Skeletal muscle satellite cell (primary cell): ENCODE results near the gene ANO1.

Experiments used
- H3K27me3 ChIP-seq: 2 replicates; pipeline ENCODE4 v1.7.0; 2013; ENCODE audit warnings: low read length; ENCODE audit not compliant: control insufficient read depth, insufficient read depth
- H3K36me3 ChIP-seq: 2 replicates; pipeline ENCODE4 v1.7.0; 2013; ENCODE audit warnings: mild to moderate bottlenecking, control low read depth, low read length; ENCODE audit not compliant: insufficient read depth
- H3K4me1 ChIP-seq: 2 replicates; pipeline ENCODE4 v1.7.0; 2013; ENCODE audit warnings: low read length; ENCODE audit not compliant: control insufficient read depth, insufficient read depth
- H3K4me2 ChIP-seq: 2 replicates; pipeline ENCODE4 v1.7.0; 2013; ENCODE audit warnings: mild to moderate bottlenecking, low read length
- H3K4me3 ChIP-seq: 2 replicates; pipeline ENCODE4 v1.7.0; 2013; ENCODE audit warnings: low read length
- H3K9ac ChIP-seq: 2 replicates; pipeline ENCODE4 v1.7.0; 2013; ENCODE audit warnings: mild to moderate bottlenecking, low read depth, low read length, moderate library complexity
- H3K9me3 ChIP-seq: replicated peaks from 2 replicates; pipeline ENCODE4 v1.7.0; 2013; ENCODE audit warnings: mild to moderate bottlenecking, control low read depth, low read length

Gene ANO1

GRCh38 chr11:70057080-70057479 is 21.0 kb upstream of the ANO1 start:
- H3K4me2 ChIP-seq: no peak overlapping the region
- no peak overlapping the region for H3K9ac ChIP-seq

GRCh38 chr11:70059971-70060370 is 18.1 kb upstream of the ANO1 start:
- peaks cover 22% of the 10 kb centered on the region for H3K27me3 ChIP-seq
- no peaks in the 10 kb centered on the region for H3K4me1 ChIP-seq
- no peak overlapping the region for H3K4me3 ChIP-seq
- H3K9ac ChIP-seq: no peak overlapping the region
- H3K9me3 ChIP-seq: no peaks in the 10 kb centered on the region
- H3K36me3 ChIP-seq: no peaks in the 10 kb centered on the region
- no peak overlapping the region for H3K4me2 ChIP-seq

More at GRCh38 chr11:70057080-70057479, 21.0 kb upstream of the ANO1 start:
- no peaks in the 10 kb centered on the region for H3K9me3 ChIP-seq
- no peaks in the 10 kb centered on the region for H3K4me1 ChIP-seq
- H3K36me3 ChIP-seq: no peaks in the 10 kb centered on the region
- peaks cover 12% of the 10 kb centered on the region for H3K27me3 ChIP-seq
- no peak overlapping the region for H3K4me3 ChIP-seq

GRCh38 chr11:70060611-70061293 is 17.4 kb upstream of the ANO1 start:
- Histone ChIP-seq H3K9me3 (no peaks in the 10 kb centered on the region), H3K4me1 (no peaks in the 10 kb centered on the region), H3K36me3 (no peaks in the 10 kb centered on the region), H3K4me3 (no peak overlapping the region), H3K9ac (no peak overlapping the region), H3K27me3 (peaks cover 22% of the 10 kb centered on the region), H3K4me2 (no peak overlapping the region)

GRCh38 chr11:70061734-70062133 is 16.4 kb upstream of the ANO1 start:
- Histone ChIP-seq H3K4me3 (no peak overlapping the region), H3K27me3 (peaks cover 22% of the 10 kb centered on the region), H3K4me1 (no peaks in the 10 kb centered on the region), H3K9me3 (no peaks in the 10 kb centered on the region), H3K36me3 (no peaks in the 10 kb centered on the region), H3K4me2 (no peak overlapping the region), H3K9ac (no peak overlapping the region)

- Histone ChIP-seq H3K4me2 (no peak overlapping the region), H3K4me1 (no peaks in the 10 kb centered on the region), H3K9ac (no peak overlapping the region), H3K36me3 (no peaks in the 10 kb centered on the region), H3K27me3 (peaks cover 25% of the 10 kb centered on the region), H3K9me3 (no peaks in the 10 kb centered on the region), H3K4me3 (no peak overlapping the region)
Observed at GRCh38 chr11:70063121-70063520, 15.0 kb upstream of the ANO1 start.

- Histone ChIP-seq H3K9me3 (no peaks in the 10 kb centered on the region), H3K4me3 (no peak overlapping the region), H3K9ac (no peak overlapping the region), H3K36me3 (no peaks in the 10 kb centered on the region), H3K4me1 (no peaks in the 10 kb centered on the region), H3K4me2 (no peak overlapping the region), H3K27me3 (peaks cover 29% of the 10 kb centered on the region)
Observed at GRCh38 chr11:70063555-70063954, 14.6 kb upstream of the ANO1 start.

GRCh38 chr11:70064008-70064725 is 13.9 kb upstream of the ANO1 start:
- Histone ChIP-seq H3K4me3 (no peak overlapping the region), H3K4me1 (no peaks in the 10 kb centered on the region), H3K4me2 (no peak overlapping the region), H3K9me3 (no peaks in the 10 kb centered on the region), H3K9ac (no peak overlapping the region), H3K27me3 (peaks cover 35% of the 10 kb centered on the region), H3K36me3 (no peaks in the 10 kb centered on the region)

- H3K9ac ChIP-seq: no peak overlapping the region
- no peaks in the 10 kb centered on the region for H3K4me1 ChIP-seq
- H3K27me3 ChIP-seq: peaks cover 41% of the 10 kb centered on the region
Observed at GRCh38 chr11:70064726-70065317, 13.3 kb upstream of the ANO1 start.

GRCh38 chr11:70065318-70066135 is 12.6 kb upstream of the ANO1 start:
- H3K36me3 ChIP-seq: no peaks in the 10 kb centered on the region
- no peaks in the 10 kb centered on the region for H3K9me3 ChIP-seq
- no peaks in the 10 kb centered on the region for H3K4me1 ChIP-seq
- no peak overlapping the region for H3K4me2 ChIP-seq
- no peak overlapping the region for H3K9ac ChIP-seq
- peaks cover 47% of the 10 kb centered on the region for H3K27me3 ChIP-seq
- no peak overlapping the region for H3K4me3 ChIP-seq

More at GRCh38 chr11:70064726-70065317, 13.3 kb upstream of the ANO1 start:
- H3K9me3 ChIP-seq: no peaks in the 10 kb centered on the region
- no peaks in the 10 kb centered on the region for H3K36me3 ChIP-seq
- H3K4me2 ChIP-seq: no peak overlapping the region
- H3K4me3 ChIP-seq: no peak overlapping the region

- Histone ChIP-seq H3K36me3 (no peaks in the 10 kb centered on the region), H3K9ac (no peak overlapping the region), H3K4me2 (no peak overlapping the region), H3K4me1 (no peaks in the 10 kb centered on the region), H3K9me3 (no peaks in the 10 kb centered on the region), H3K4me3 (no peak overlapping the region), H3K27me3 (peaks cover 53% of the 10 kb centered on the region)
Observed at GRCh38 chr11:70066136-70066520, 12.0 kb upstream of the ANO1 start.

GRCh38 chr11:70066628-70067027 is 11.5 kb upstream of the ANO1 start:
- Histone ChIP-seq H3K9me3 (no peaks in the 10 kb centered on the region), H3K4me3 (no peak overlapping the region), H3K27me3 (peaks cover 57% of the 10 kb centered on the region), H3K9ac (no peak overlapping the region), H3K36me3 (no peaks in the 10 kb centered on the region), H3K4me2 (no peak overlapping the region), H3K4me1 (no peaks in the 10 kb centered on the region)
